Sciatic nerve (tissue), 2 donors: ENCODE measurements around the gene DIDO1. TPM values are rescaled to one million over a fixed set of nuclear protein-coding genes. Genes with fewer than 3 reads are reported as not detected.
"Not testable (repeated sequence)": the region's sequence is repeated elsewhere in the genome, so short reads cannot be mapped to it uniquely, and the experiment has no call there.

Source experiments
- ATAC-seq: fragments of 200-7000 bp; cut with Tn5 transposase; one replicate; pipeline ENCODE4 v1.9.1; 2020; ENCODE audit warnings: mild to moderate bottlenecking, moderate library complexity
- DNase-seq: peaks from one replicate; pipeline ENCODE4 v3.0.0-alpha.2; 2020; ENCODE audit warnings: low spot score
- intact Hi-C: fragments of 100-400 bp; cut with DNase I; formaldehyde crosslinking; loops from one replicate; pipeline ENCODE4 v1.14.2; 2022
- total RNA-seq: library from RNA; stranded (reverse); fragmentation: NEBNext Ultra II Directional; extraction: Animal tissue kit (Norgen Biotek cat#: 25700); gene quantifications from one replicate; pipeline ENCODE4 v1.2.1, GENCODE V29; 2021
- donor health status: DM: no; HTN: no; CAD: no.
- donor health status: DM: no; HTN: no; CAD: no.

DIDO1 gene
- total RNA-seq, 1 donor from 2014 or later, result 60.9 TPM

GRCh38 chr20:62875419-62876361, 50.6 kb downstream of the DIDO1 start:
- peak; percentile 79 for DNase-seq
- peak; percentile 88 for ATAC-seq
- intact Hi-C loops, result no loop called here

- ATAC-seq (no peak), DNase-seq (no peak)
- intact Hi-C loops, result no loop called here
Observed at GRCh38 chr20:62874964-62875344, 51.4 kb downstream of the DIDO1 start.

GRCh38 chr20:62873681-62874031, 52.6 kb downstream of the DIDO1 start:
- ATAC-seq, intact Hi-C loops: not testable (repeated sequence)
- DNase-seq, result peak; percentile 81

- no peak for DNase-seq
- intact Hi-C loops, result no loop called here
- ATAC-seq, result no peak
Observed at GRCh38 chr20:62873280-62873679, 53.0 kb downstream of the DIDO1 start.

- no peak for DNase-seq
- intact Hi-C loops, result no loop called here
- ATAC-seq, result no peak
Observed at GRCh38 chr20:62872862-62873261, 53.4 kb downstream of the DIDO1 start.

- ATAC-seq (no peak), DNase-seq (no peak)
- intact Hi-C loops, result no loop called here
Observed at GRCh38 chr20:62872184-62872847, 54.0 kb downstream of the DIDO1 start.

- DNase-seq (no peak), ATAC-seq (no peak)
- intact Hi-C loops, result no loop called here
Observed at GRCh38 chr20:62864207-62864606, 62.1 kb downstream of the DIDO1 start.

- DNase-seq (peak; percentile 95), ATAC-seq (peak; percentile 97)
- intact Hi-C loops, result no loop called here
Observed at GRCh38 chr20:62861726-62862336, 64.5 kb downstream of the DIDO1 start, which contains the start of gene TCFL5. TCFL5 (minus strand) TSS chr20:62861822; CDS start chr20:62861670, 152 bp downstream.

GRCh38 chr20:62860924-62861691, 65.2 kb downstream of the DIDO1 start:
- ATAC-seq (no peak), DNase-seq (no peak)
- intact Hi-C loops, result no loop called here

- intact Hi-C loops, result no loop called here
- ATAC-seq, result no peak
- DNase-seq, result no peak
Observed at GRCh38 chr20:62860391-62860923, 65.8 kb downstream of the DIDO1 start.

GRCh38 chr20:62859721-62860120, 66.6 kb downstream of the DIDO1 start:
- DNase-seq (no peak), ATAC-seq (no peak)
- intact Hi-C loops, result no loop called here

GRCh38 chr20:62858058-62858830, 68.1 kb downstream of the DIDO1 start:
- intact Hi-C loops, result no loop called here
- DNase-seq (no peak), ATAC-seq (no peak)

- no peak for ATAC-seq
- DNase-seq, result peak; percentile 53
- intact Hi-C loops, result no loop called here
Observed at GRCh38 chr20:62856931-62857619, 69.2 kb downstream of the DIDO1 start.

- DNase-seq, result peak; percentile 31
- no peak for ATAC-seq
- intact Hi-C loops, result no loop called here
Observed at GRCh38 chr20:62855120-62855519, 71.2 kb downstream of the DIDO1 start.

- no peak for ATAC-seq
- DNase-seq, result peak; percentile 49
- intact Hi-C loops, result no loop called here
Observed at GRCh38 chr20:62854121-62854520, 72.2 kb downstream of the DIDO1 start.

- DNase-seq, ATAC-seq, intact Hi-C loops: not testable (repeated sequence)
Observed at GRCh38 chr20:62853304-62853703, 73.0 kb downstream of the DIDO1 start.

GRCh38 chr20:62852841-62853240, 73.5 kb downstream of the DIDO1 start:
- no peak for ATAC-seq
- intact Hi-C loops, result no loop called here

GRCh38 chr20:62852196-62852595, 74.1 kb downstream of the DIDO1 start:
- ATAC-seq, result no peak
- intact Hi-C loops, result no loop called here
- DNase-seq, result no peak

More at GRCh38 chr20:62852841-62853240, 73.5 kb downstream of the DIDO1 start:
- DNase-seq, result no peak
